ENCODE data around the gene FBLN2. TPM values are rescaled to one million over a fixed set of nuclear protein-coding genes. Genes with fewer than 3 reads are reported as not detected.

The FBLN2 gene
- total and polyA plus RNA-seq, 4 donors: 1.3 to 9.1 (median 4.3) TPM

DNA sequence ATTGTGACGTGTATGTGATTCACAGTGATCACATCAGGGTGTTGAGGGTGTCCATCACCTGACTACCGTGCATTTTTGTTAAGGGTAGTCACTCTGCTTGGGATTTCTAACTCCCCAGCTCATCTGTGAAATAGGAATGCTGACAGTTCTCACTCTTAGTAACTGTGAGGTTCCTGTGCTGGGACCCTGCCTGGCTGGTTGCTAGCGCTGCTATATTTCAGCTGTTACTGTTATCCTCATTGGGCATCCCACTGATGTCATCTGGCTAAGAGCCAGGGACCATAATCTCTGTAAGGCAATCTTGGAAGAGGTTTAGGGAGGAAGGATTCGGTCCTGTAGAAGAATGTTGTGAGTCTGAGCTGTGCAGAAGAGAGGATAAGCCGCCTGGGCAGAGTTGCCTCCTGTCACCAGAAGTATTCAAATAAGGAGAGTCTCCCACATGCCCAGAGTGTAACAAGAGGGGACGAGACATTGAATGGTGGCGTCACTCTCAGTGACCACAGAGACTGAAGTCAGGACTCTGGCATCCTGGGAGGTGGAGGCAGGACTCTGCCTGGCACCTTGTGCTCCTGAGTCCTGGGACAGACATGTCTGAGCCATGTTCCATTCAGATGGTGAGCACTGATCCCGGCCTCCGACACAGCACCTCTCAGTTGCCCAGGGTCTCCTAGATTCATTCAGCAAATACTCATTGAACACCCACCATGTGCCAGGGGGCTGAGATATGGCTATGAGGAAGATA, 52.2 kb downstream of the FBLN2 start:
- H3K27ac ChIP-seq (ENCODE audit: low read depth in 1 of 2, low read length in 2 of 2): no peak overlapping the region

DNA sequence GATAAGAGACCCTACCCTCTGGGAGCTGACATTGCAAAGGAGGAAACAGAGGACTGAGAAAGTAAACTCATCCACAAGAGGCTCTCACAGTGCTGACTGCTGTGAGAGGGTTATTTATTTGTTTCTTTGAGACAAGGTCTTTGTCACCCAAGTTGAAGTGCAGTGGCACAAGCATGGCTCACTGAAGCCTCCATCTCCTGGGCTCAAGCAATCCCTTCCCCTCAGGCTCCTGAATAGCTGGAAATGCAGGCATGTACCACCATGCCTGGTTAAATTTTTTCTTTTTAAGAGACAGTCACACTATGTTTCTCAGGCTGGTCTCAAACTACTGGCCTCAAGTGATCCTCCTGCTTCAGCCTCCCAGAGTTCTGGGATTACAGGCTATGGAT, 52.8 kb downstream of the FBLN2 start:
- Histone ChIP-seq H3K4me1 (ENCODE audit: control insufficient read depth in 4 of 4, insufficient read depth in 4 of 4, low read length in 3 of 4) (no peaks in the 10 kb centered on the region), H3K36me3 (ENCODE audit: control insufficient read depth in 4 of 4, insufficient read depth in 3 of 4, low read depth in 1 of 4, low read length in 3 of 4) (no peaks in the 10 kb centered on the region), H3K9ac (ENCODE audit: low read depth in 1 of 2, low read length in 2 of 2) (no peak overlapping the region), H3K27ac (ENCODE audit: low read depth in 1 of 2, low read length in 2 of 2) (no peak overlapping the region), H3K4me3 (ENCODE audit: low read depth in 1 of 3, low read length in 3 of 3) (no peak overlapping the region), H3K9me3 (ENCODE audit: control insufficient read depth in 4 of 4, low read length in 3 of 4) (peaks cover 0 to 3% (median 0%) of the 10 kb centered on the region in 4 donors), H3K27me3 (ENCODE audit: control insufficient read depth in 4 of 4, insufficient read depth in 4 of 4, low read length in 3 of 4) (peaks cover 0 to 12% (median 2%) of the 10 kb centered on the region in 4 donors)
- no peak for DNase-seq (ENCODE audit: low spot score)
- TF ChIP-seq SP1 (IDR thresholded peaks at IDR 0.05) (no peak), TAF1 (conservative IDR thresholded peaks at IDR 0.05) (no peak)

More for the DNA sequence above, 52.2 kb downstream of the FBLN2 start:
- WGBS: 81% methylated on average over 9 of the region's 9 CpGs
- H3K36me3 ChIP-seq (ENCODE audit: control insufficient read depth in 4 of 4, insufficient read depth in 3 of 4, low read depth in 1 of 4, low read length in 3 of 4): no peaks in the 10 kb centered on the region
- no peak overlapping the region for H3K4me3 ChIP-seq (ENCODE audit: low read depth in 1 of 3, low read length in 3 of 3)
- TF ChIP-seq FOXA2 (IDR thresholded peaks at IDR 0.05) (no peak), SP1 (IDR thresholded peaks at IDR 0.05) (no peak), HNF4G (IDR thresholded peaks at IDR 0.05) (no peak), FOXA1 (IDR thresholded peaks at IDR 0.05) (no peak)
- peaks cover 0 to 12% (median 2%) of the 10 kb centered on the region in 4 donors for H3K27me3 ChIP-seq (ENCODE audit: control insufficient read depth in 4 of 4, insufficient read depth in 4 of 4, low read length in 3 of 4)
- H3K9ac ChIP-seq (ENCODE audit: low read depth in 1 of 2, low read length in 2 of 2): no peak overlapping the region
- no peaks in the 10 kb centered on the region for H3K4me1 ChIP-seq (ENCODE audit: control insufficient read depth in 4 of 4, insufficient read depth in 4 of 4, low read length in 3 of 4)
- DNase-seq (ENCODE audit: low spot score): no peak
- peaks cover 0 to 3% (median 0%) of the 10 kb centered on the region in 4 donors for H3K9me3 ChIP-seq (ENCODE audit: control insufficient read depth in 4 of 4, low read length in 3 of 4)

DNA sequence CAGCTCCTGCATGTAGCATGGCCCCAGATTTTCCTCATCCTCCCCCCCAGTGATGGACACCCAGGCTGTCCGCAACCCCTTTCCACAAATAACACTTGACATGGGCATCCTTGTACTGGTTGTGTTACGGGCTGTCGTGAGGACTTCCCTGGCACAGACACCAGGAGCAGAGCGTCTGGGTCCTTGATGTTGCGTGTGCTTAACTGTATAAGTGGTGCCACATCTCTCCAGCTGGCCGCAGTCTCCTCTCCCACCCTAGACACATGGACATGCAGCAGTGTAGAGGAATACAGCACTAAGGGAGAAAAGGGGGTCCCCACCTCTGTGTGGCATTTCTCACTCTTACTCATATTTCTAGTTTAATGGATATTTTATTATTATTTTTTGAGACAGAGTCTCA, 56.6 kb downstream of the FBLN2 start:
- Histone ChIP-seq H3K27ac (ENCODE audit: low read depth in 1 of 2, low read length in 2 of 2) (no peak overlapping the region), H3K9me3 (ENCODE audit: control insufficient read depth in 4 of 4, low read length in 3 of 4) (peaks cover 0 to 3% (median 0%) of the 10 kb centered on the region in 4 donors), H3K27me3 (ENCODE audit: control insufficient read depth in 4 of 4, insufficient read depth in 4 of 4, low read length in 3 of 4) (peaks cover 0 to 5% (median 0%) of the 10 kb centered on the region in 4 donors), H3K4me3 (ENCODE audit: low read depth in 1 of 3, low read length in 3 of 3) (no peak overlapping the region), H3K9ac (ENCODE audit: low read depth in 1 of 2, low read length in 2 of 2) (no peak overlapping the region), H3K4me1 (ENCODE audit: control insufficient read depth in 4 of 4, insufficient read depth in 4 of 4, low read length in 3 of 4) (no peaks in the 10 kb centered on the region), H3K36me3 (ENCODE audit: control insufficient read depth in 4 of 4, insufficient read depth in 3 of 4, low read depth in 1 of 4, low read length in 3 of 4) (no peaks in the 10 kb centered on the region)
- DNase-seq (ENCODE audit: low spot score): no peak
- 95% methylated on average over 6 of the region's 6 CpGs for WGBS
- TF ChIP-seq GABPA (IDR thresholded peaks at IDR 0.05 in 1 of 2, conservative IDR thresholded peaks at IDR 0.05 in 1 of 2) (no peak), RAD21 (IDR thresholded peaks at IDR 0.05) (no peak), JUND (IDR thresholded peaks at IDR 0.05) (no peak), EGR1 (IDR thresholded peaks at IDR 0.05; ENCODE audit: low read depth in 2 of 2) (no peak), FOXA1 (IDR thresholded peaks at IDR 0.05) (no peak), HNF4A (conservative IDR thresholded peaks at IDR 0.05) (no peak), SP1 (IDR thresholded peaks at IDR 0.05) (no peak), FOXA2 (IDR thresholded peaks at IDR 0.05) (no peak), HNF4G (IDR thresholded peaks at IDR 0.05) (no peak), YY1 (IDR thresholded peaks at IDR 0.05) (no peak)
- TF ChIP-seq, protein P1, sequence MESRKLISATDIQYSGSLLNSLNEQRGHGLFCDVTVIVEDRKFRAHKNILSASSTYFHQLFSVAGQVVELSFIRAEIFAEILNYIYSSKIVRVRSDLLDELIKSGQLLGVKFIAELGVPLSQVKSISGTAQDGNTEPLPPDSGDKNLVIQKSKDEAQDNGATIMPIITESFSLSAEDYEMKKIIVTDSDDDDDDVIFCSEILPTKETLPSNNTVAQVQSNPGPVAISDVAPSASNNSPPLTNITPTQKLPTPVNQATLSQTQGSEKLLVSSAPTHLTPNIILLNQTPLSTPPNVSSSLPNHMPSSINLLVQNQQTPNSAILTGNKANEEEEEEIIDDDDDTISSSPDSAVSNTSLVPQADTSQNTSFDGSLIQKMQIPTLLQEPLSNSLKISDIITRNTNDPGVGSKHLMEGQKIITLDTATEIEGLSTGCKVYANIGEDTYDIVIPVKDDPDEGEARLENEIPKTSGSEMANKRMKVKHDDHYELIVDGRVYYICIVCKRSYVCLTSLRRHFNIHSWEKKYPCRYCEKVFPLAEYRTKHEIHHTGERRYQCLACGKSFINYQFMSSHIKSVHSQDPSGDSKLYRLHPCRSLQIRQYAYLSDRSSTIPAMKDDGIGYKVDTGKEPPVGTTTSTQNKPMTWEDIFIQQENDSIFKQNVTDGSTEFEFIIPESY (IDR thresholded peaks at IDR 0.05): no peak
- TF ChIP-seq, protein P2, sequence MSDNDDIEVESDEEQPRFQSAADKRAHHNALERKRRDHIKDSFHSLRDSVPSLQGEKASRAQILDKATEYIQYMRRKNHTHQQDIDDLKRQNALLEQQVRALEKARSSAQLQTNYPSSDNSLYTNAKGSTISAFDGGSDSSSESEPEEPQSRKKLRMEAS (IDR thresholded peaks at IDR 0.05): no peak
- TF ChIP-seq, protein P3, sequence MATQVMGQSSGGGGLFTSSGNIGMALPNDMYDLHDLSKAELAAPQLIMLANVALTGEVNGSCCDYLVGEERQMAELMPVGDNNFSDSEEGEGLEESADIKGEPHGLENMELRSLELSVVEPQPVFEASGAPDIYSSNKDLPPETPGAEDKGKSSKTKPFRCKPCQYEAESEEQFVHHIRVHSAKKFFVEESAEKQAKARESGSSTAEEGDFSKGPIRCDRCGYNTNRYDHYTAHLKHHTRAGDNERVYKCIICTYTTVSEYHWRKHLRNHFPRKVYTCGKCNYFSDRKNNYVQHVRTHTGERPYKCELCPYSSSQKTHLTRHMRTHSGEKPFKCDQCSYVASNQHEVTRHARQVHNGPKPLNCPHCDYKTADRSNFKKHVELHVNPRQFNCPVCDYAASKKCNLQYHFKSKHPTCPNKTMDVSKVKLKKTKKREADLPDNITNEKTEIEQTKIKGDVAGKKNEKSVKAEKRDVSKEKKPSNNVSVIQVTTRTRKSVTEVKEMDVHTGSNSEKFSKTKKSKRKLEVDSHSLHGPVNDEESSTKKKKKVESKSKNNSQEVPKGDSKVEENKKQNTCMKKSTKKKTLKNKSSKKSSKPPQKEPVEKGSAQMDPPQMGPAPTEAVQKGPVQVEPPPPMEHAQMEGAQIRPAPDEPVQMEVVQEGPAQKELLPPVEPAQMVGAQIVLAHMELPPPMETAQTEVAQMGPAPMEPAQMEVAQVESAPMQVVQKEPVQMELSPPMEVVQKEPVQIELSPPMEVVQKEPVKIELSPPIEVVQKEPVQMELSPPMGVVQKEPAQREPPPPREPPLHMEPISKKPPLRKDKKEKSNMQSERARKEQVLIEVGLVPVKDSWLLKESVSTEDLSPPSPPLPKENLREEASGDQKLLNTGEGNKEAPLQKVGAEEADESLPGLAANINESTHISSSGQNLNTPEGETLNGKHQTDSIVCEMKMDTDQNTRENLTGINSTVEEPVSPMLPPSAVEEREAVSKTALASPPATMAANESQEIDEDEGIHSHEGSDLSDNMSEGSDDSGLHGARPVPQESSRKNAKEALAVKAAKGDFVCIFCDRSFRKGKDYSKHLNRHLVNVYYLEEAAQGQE (IDR thresholded peaks at IDR 0.05): no peak
